NOMO-1 (cell line): ENCODE data around the gene PRPH.
"Not testable (repeated sequence)": the region's sequence is repeated elsewhere in the genome, so short reads cannot be mapped to it uniquely, and the experiment has no call there.

Experiments
- DNase-seq, 2 experiments: peaks; one replicate each; lab custom pipeline; 2025; ENCODE audit not compliant: unreplicated experiment in 2 of 2; lab: John Stamatoyannopoulos, UW

The PRPH gene

GRCh38 chr12:49276304-49277290 is 18.4 kb upstream of the PRPH start:
- no peak for DNase-seq

- no peak for DNase-seq
Measured at GRCh38 chr12:49277466-49277865, 17.5 kb upstream of the PRPH start.

GRCh38 chr12:49279706-49280159 is 15.2 kb upstream of the PRPH start:
- DNase-seq: peak; percentile 52 to 69

DNA sequence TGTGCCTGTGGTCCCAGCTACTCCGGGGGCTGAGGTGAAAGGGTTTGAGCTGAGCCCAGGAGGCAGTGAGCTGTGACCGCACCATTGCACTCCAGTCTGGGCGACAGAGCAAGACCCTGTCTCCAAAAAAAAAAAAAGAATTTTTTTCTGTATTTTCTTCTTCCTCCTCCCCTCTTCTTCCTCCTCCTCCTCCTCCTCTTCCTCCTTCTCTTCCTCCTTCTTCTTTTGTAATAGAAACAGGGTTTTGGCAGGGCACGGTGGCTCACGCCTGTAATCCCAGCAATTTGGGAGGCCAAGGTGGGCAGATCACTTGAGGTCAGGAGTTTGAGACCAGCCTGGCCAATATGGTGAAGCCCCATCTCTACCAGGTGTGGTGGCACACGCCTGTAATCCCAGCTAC is 14.4 kb upstream of the PRPH start:
- not testable (repeated sequence) for DNase-seq

GRCh38 chr12:49282302-49282701 is 12.6 kb upstream of the PRPH start:
- no peak for DNase-seq

GRCh38 chr12:49282740-49283375 is 12.1 kb upstream of the PRPH start:
- not testable (repeated sequence) for DNase-seq

- no peak for DNase-seq
Measured at GRCh38 chr12:49283541-49284429, 11.2 kb upstream of the PRPH start.

DNA sequence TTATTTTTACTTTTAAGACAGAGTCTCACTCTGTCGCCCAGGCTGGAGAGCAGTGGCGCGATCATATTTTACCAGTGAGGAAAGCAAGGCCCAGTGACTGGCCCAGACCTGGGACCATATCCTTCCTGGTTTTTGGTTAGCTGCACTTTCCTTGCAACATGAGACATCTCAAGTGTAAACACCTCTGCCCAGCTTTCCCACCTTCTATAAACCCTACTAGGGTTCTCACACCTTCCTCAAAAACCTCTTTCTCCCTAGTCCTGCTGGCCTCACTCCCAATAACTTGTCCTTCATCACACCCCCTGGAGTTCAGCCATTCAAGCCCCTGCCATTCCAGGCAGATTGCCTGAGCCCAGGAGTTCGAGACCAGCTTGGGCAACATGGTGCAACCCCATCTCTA is 10.3 kb upstream of the PRPH start:
- no peak for DNase-seq

- no peak for DNase-seq
Measured at GRCh38 chr12:49287876-49288275, 7.1 kb upstream of the PRPH start.

- DNase-seq: peak in 1 of 2 experiments; percentile 51
Measured at GRCh38 chr12:49288412-49288853, 6.5 kb upstream of the PRPH start.

- DNase-seq: no peak
Measured at GRCh38 chr12:49288922-49289555, 5.9 kb upstream of the PRPH start.

DNA sequence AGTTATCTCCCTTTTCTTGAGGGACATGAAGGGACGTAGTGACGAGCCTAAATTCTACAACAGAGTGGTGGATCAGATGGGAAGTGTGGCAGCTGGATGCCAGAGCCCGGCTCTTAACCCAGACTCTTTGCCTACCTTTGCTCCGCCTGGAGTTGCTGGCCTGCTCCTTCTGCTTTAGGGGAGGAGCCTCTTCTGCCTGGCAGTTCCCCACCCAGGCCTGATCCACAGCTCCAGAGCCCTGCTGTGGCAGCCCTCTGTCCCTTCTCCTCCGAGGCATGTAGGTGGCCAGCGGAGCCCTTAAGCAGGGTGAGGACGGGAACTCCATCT is 2.3 kb upstream of the PRPH start:
- no peak for DNase-seq

DNA sequence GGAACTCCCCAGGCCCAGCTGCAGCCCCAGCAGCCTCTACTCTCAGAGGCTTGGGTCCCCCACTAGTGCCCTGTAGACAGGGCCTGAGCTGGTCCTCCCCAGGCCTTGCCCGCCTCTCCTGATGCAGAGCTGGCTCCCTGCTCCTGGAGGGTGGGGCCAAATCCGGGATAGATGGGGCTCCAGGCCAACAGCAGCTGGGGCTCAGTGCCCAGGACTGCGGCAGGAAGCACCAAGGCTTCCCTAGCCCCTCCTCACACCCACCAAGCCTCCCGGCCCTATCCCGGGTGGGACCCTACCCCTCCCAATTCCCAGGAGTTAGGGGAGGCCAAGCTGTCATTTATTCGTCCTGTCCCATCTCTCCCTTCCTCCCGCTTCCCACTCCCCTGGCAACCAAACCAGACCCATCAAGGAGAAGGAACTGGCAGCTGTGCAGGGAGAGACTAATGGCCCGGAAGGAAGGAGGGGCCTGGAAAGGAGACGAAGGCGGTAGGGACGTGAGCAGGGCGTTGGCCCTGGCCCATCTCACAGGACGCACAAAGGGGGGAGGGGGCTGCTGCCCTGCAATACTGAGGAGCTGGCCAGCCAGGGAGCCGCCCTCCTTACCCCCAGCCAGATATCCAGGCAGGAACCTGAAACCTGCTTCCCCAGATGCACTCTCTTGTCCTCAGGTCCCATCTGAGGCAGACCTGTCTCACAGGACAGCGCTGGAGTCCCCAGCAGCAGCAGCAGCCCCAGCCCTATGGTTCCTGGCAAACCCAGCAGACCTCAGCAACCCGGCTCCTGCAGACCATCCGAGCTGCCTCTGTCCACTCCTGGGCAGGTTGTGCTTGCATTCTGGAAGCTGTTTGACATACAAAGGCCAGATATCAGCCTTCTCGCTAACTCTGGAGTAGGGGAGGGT is 1.6 kb upstream of the PRPH start:
- no peak for DNase-seq

- DNase-seq: no peak
Measured at GRCh38 chr12:49294086-49294803, 702 bp upstream of the PRPH start.

DNA sequence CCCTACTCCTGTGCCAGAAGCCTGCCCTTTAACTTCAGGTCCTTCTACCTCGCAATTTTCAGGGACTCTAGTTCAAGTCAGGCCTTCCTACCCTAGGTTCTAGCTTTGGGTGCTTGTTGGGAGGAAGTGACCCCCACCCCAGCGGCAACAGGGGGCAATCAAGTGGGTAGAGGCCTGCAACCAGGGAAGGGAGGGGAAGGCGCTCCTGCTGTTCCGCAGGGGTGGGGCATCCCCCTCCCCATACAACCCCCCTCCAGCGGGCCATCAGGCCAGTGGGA is 204 bp upstream of the PRPH start:
- DNase-seq: no peak

DNA sequence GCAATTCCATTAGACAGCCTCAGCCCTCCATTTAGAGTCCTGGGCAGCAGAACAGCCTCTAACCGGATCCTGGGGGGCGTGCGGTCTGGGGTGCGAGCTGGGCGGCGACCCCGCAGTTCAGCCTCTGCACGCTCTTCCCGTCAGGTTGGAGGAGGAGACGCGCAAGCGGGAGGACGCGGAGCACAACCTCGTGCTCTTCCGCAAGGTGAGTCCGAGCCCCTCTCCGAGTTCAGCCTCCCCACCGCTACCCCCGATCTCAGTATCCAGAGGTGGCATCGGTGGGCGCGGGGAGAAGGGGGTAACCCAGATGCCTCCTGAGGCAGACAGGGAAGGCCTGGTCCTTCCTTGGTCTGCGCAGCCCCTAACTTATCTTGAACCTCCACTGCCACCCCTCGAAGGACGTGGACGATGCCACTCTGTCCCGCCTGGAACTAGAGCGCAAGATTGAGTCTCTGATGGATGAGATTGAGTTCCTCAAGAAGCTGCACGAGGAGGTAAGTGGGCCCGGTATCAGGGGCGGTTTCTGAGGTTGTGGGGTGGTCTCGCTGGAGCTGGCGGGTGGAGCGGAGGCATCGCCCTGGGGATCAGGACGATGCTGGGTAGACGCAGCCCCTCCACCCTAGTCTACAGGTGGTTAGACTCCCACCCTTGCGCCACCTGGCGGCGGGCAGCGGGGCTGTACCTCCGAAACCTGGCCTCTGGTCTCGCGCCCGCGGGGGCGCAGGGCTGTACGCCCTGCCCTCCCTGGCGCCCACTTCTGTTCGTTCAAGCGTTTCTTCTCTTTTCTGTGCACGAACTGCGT is 1.3 kb downstream of the PRPH start:
- DNase-seq: peak; percentile 15 to 34

DNA sequence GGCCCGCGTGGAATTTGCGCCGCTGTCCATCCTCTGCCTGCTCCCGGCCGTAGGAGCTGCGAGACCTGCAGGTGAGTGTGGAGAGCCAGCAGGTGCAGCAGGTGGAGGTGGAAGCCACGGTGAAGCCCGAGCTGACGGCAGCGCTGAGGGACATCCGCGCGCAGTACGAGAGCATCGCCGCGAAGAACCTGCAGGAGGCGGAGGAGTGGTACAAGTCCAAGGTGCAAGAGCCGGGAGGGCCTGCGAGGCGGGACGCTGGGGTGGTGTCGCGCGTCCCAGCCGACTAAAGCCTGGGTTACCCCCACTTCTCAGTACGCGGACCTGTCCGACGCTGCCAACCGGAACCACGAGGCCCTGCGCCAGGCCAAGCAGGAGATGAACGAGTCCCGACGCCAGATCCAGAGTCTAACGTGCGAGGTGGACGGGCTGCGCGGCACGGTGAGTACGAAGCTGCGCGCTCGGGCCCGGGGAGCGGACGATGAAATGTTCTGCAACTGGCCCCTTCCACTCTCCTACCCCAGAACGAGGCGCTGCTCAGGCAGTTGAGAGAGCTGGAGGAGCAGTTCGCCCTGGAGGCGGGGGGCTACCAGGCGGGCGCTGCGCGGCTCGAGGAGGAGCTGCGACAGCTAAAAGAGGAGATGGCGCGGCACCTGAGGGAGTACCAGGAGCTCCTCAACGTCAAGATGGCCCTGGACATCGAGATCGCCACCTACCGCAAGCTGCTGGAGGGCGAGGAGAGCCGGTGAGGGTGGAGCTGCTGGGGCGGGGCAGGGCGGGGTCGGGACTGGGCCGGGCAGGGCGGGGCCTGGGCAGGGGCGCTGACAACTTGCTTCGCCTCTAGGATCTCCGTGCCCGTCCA is 2.1 kb downstream of the PRPH start:
- DNase-seq: peak; percentile 48 to 76
